AG09319 (cell line): ENCODE data around the gene FOXP4.

Experiments used
- DNase-seq: peaks from one replicate; pipeline ENCODE4 v3.0.0-alpha.2; 2010; ENCODE audit warnings: low read depth; ENCODE audit errors: extremely low read depth
- TF ChIP-seq, protein P1 (sequence below): IDR thresholded peaks from 2 replicates; pipeline ENCODE4 v1.5.1; 2011; ENCODE audit warnings: low read depth, mild to moderate bottlenecking, inconsistent platforms, low read length, moderate library complexity

FOXP4 gene

DNA sequence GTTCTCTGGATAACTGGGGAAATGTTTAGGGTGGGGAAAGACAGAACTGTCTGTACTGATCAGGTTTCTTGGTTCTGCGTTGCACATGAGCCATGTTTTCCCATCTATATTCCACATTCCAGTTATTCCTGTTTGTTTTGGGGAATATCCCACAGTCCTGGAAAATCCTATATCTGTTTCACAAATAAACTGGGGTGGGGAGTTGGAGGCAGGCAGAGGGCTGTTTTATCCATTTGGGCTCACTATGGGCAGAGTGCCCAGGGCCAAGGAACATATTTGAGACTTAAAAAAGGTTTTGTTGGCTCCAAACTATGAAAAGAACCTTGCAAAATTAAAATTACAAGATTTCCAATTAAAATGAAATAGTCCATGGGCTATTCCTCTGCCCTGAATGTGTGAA is 21.5 kb downstream of the FOXP4 start:
- TF ChIP-seq, protein P1, sequence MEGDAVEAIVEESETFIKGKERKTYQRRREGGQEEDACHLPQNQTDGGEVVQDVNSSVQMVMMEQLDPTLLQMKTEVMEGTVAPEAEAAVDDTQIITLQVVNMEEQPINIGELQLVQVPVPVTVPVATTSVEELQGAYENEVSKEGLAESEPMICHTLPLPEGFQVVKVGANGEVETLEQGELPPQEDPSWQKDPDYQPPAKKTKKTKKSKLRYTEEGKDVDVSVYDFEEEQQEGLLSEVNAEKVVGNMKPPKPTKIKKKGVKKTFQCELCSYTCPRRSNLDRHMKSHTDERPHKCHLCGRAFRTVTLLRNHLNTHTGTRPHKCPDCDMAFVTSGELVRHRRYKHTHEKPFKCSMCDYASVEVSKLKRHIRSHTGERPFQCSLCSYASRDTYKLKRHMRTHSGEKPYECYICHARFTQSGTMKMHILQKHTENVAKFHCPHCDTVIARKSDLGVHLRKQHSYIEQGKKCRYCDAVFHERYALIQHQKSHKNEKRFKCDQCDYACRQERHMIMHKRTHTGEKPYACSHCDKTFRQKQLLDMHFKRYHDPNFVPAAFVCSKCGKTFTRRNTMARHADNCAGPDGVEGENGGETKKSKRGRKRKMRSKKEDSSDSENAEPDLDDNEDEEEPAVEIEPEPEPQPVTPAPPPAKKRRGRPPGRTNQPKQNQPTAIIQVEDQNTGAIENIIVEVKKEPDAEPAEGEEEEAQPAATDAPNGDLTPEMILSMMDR = no peak
- DNase-seq = no peak

DNA sequence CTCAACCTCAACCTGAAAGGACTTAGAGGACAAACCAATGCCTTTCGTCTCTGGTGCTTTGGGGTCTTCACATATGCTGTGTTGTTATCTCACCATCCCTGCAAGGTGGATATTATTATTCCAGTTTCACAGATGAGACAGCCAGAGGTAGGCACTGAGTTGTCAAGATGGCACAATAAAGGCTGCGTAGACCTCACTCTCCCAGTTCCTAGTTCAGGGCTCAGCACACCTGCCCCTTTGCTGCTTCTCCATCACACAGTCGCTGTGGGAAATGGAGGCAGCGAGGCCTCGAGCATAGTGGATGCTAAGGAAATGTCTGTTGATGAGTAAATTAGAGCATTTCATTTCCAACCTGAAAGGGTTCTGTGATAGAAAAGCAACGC is 22.0 kb downstream of the FOXP4 start:
- DNase-seq = no peak
- TF ChIP-seq, protein P1 = no peak

DNA sequence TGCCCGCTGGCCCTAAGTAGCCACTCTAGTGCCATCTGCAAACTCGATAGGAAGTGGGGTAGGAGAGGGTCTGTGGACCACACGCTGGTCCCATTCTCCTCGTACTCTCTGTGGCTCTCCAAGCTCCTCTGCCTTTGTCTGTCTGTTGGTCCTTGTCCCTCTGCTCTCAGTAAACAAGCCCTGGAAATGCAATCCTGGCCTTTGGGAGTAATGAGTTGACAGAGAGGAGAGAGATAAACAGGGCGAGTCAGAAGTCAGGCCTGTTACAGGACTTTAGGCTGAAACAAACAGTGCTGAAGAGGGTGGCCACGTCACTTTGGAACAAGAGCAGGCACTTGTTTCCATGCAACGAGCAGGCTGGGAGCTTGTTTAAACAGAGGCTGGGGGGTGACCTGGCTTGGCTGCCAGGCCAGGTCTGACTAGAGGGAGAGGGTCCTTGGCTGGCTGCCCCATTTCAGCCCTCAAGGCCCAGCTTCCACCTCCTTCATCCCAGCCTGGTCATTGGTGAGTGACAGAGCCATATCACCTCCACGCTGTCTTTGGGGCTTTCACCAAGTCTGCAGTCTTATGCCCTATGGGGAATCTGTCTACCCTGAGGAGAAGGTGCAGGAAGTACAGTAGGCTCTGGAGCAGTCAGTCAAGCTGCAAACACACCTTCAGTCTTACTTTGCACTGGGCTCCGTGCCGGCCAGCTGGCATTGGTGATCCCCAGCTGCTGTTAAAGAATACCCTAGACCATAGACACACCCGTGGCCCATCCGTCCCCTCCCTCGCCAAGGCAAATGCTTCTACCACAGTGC is 22.6 kb downstream of the FOXP4 start:
- TF ChIP-seq, protein P1 = no peak
- no peak for DNase-seq

DNA sequence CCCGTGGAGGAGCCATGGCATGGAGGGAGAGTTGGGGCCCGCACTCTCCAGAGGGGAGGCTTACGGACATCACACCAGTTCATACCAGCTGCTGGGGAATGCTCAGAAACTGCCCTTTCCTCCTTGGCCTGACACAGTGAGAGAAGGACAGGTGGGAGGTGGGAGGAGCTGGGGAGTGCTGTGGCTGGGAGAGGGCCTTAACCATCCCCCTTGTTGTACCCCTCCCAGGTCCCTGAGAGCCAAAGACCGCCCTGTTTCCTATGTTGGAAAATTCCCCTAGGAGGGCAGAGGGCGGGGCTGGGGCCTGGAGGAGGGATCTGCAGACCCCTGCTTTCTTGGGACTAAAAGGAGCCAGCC is 24.1 kb downstream of the FOXP4 start:
- TF ChIP-seq, protein P1 = no peak
- no peak for DNase-seq

DNA sequence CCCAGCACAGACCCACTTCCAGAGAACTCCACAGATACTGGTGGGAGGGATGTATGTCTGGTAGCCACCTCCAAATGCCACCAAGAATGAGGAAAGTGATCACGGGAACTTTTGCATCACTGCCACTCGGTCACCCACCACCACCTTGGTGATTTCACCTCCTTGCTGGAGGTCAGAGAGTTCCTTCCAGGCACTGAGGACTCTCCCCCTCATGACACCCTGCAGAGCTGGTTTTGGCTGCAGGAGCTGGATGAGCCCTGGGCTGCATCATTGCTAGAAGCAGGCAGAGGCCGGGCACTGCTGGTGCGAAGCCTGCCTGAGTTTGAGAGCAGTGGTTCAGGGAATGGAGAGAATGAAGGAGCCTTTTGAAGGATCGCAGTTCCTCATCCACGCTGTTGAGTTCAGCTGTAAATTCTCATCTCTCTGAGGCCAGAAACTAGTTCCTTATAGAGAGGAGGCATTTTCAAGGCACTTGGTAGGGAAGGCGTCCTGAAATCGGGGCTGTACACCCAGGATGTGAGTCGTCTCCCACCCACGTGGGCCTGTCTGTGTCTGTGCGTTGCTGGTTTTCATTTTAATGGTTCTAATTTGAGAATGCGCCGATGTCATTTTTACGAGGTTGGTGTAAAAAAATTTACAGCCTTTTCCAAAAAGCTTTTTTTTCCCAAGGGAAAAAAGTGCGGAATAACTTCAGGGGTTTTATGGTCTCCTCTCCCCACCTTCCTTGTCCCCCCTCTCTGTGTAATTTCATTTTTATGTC is 25.0 kb downstream of the FOXP4 start:
- no peak for DNase-seq
- TF ChIP-seq, protein P1 = no peak

DNA sequence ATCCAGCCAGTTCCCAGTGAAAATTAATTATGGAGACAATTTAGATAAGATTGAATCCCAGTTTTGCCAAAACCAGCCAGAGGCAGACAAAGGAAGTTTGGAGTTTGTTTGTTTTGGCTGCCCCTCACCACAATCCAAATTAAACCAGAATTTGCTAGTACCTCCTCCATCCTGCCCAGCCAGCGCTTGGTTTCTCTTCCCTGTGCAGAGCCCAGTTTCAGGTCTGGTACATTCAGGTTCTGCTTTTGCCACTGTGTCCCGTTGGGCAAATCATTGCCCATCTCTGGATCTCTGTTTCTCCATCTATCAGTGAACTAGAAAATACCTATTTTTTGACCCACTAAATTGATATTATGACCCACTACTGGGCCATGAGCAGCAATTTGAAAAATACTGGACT is 26.4 kb downstream of the FOXP4 start:
- no peak for DNase-seq
- TF ChIP-seq, protein P1 = no peak

DNA sequence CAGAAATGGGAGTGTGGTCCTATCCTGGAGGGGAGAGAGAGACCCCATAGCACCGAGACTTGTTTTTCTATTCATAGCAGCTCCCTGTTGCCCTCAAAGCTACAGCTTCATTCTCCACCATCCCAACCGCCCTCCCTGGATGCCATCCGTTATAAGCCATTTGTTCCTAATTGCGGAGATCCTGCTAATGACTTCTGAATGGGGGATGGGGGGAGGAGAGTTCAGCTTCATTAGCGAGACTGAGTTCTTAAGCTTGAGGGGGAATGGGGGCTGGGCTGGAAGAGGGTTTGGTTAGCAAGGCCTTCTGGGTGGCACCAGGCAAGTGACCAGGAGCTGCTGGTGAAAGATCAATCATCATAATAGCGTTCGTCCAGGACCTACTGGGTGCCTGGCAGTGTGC is 27.1 kb downstream of the FOXP4 start:
- no peak for DNase-seq
- TF ChIP-seq, protein P1 = no peak
